ENCODE measurements around the gene CACNA1I.
"Not testable (repeated sequence)": the region's sequence is repeated elsewhere in the genome, so short reads cannot be mapped to it uniquely, and the experiment has no call there.

The CACNA1I gene

GRCh38 chr22:39570665-39571064, at the start of gene CACNA1I:
Gene CACNA1I, plus strand, starts transcription at chr22:39570753. Its CDS starts 0 bp downstream, at chr22:39570753.
- no peak for DNase-seq

- not testable (repeated sequence) for DNase-seq
Measured at GRCh38 chr22:39521106-39521885, 49.3 kb upstream of the CACNA1I start.

GRCh38 chr22:39522091-39522490, 48.5 kb upstream of the CACNA1I start:
- not testable (repeated sequence) for DNase-seq

- DNase-seq, result peak; percentile 55
Measured at GRCh38 chr22:39522567-39523300, 47.8 kb upstream of the CACNA1I start.

- no peak for DNase-seq
Measured at GRCh38 chr22:39524089-39524752, 46.3 kb upstream of the CACNA1I start.

GRCh38 chr22:39524753-39525657, 45.5 kb upstream of the CACNA1I start:
- DNase-seq, result no peak

GRCh38 chr22:39525658-39525975, 44.9 kb upstream of the CACNA1I start:
- no peak for DNase-seq

- DNase-seq, result no peak
Measured at GRCh38 chr22:39526736-39527171, 43.8 kb upstream of the CACNA1I start.

GRCh38 chr22:39527481-39527961, 43.0 kb upstream of the CACNA1I start:
- peak; percentile 39 for DNase-seq

GRCh38 chr22:39528080-39528661, 42.4 kb upstream of the CACNA1I start:
- no peak for DNase-seq

GRCh38 chr22:39528681-39529486, 41.7 kb upstream of the CACNA1I start:
- DNase-seq, result peak; percentile 76

GRCh38 chr22:39529487-39529851, 41.1 kb upstream of the CACNA1I start:
- DNase-seq, result no peak

- DNase-seq, result no peak
Measured at GRCh38 chr22:39530116-39530515, 40.4 kb upstream of the CACNA1I start.

- no peak for DNase-seq
Measured at GRCh38 chr22:39530692-39531331, 39.7 kb upstream of the CACNA1I start.

- peak; percentile 98 for DNase-seq
Measured at GRCh38 chr22:39532215-39533073, 38.1 kb upstream of the CACNA1I start, which contains the start of gene RPS19BP1. Gene RPS19BP1, minus strand, starts transcription at chr22:39532748. Its CDS starts 10 bp downstream, at chr22:39532738.

- DNase-seq, result no peak
Measured at GRCh38 chr22:39534092-39534506, 36.5 kb upstream of the CACNA1I start.

GRCh38 chr22:39534591-39535356, 35.8 kb upstream of the CACNA1I start:
- no peak for DNase-seq

- DNase-seq, result no peak
Measured at GRCh38 chr22:39535357-39535725, 35.2 kb upstream of the CACNA1I start.

Data from NCI-H2029 treated with DMSO at 0.1 percent for 48 hours (cell line).